Stimulated activated CD4-positive, alpha-beta T cell treated with anti-CD3 and anti-CD28 coated beads, TNF-alpha, amount 100 ng/mL, for 48 hours (primary cell): ENCODE results near the gene MFSD1.

Source experiments
- DNase-seq, 3 donors: peaks; one replicate each; pipeline ENCODE4 v3.0.0-alpha.2; 2020; ENCODE audit warnings: low read depth in 3 of 3

Gene MFSD1, protein sequence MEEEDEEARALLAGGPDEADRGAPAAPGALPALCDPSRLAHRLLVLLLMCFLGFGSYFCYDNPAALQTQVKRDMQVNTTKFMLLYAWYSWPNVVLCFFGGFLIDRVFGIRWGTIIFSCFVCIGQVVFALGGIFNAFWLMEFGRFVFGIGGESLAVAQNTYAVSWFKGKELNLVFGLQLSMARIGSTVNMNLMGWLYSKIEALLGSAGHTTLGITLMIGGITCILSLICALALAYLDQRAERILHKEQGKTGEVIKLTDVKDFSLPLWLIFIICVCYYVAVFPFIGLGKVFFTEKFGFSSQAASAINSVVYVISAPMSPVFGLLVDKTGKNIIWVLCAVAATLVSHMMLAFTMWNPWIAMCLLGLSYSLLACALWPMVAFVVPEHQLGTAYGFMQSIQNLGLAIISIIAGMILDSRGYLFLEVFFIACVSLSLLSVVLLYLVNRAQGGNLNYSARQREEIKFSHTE

DNA sequence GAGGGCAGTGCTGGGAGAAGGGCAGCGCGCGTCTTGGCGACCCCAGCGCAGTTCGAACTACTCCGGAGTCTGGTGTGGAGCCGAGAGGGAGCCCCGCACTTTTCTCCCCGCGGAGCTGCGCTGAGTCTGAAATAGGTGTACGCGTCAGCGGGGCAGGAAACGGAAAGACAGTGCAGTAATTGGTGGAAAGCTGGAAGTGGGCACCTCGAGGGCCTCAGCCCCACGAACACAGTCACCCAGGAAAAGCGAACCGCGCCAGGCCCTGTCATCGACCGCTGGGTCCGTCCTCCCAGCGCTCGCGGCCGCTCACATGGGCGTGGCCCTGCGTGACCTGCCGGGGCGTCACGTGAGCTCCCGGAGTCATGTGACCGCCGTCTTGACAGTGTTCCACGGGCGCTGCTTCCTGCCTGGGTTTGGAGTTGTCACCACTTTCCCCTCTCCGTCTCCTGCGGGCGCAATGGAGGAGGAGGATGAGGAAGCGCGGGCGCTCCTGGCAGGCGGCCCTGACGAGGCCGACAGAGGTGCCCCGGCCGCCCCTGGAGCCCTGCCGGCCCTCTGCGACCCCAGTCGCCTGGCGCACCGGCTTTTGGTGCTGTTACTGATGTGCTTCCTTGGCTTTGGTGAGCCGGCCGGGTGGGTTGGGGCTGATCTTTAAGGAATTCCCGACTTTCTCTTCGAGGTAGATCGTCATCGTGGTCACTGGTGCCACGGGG, at the start of gene MFSD1:
Gene MFSD1, plus strand, starts transcription at position 359 of the 713 bp plus-strand sequence. Its CDS starts 99 bp downstream, at position 458.
- peak; percentile 76 to 84 (median 84) for DNase-seq

DNA sequence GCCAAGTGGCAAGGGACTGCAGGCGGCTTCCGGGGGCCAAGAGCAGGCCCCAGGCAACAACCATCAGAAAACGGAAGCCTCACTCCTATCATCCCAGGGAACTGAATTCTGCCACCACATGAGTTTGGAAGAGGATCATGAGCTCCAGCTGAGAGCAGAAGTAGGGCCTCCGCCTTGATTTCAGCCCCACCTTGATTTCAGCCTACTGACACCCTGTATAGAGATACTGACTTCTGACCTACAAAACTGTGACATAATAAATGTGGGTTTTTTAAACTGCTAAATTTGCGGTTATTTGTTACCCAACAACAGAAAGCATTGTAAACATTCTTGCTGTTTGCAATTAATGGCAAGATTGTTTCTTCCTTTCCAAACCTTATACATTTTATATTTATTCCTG, 48.0 kb upstream of the MFSD1 start:
- DNase-seq: no peak

DNA sequence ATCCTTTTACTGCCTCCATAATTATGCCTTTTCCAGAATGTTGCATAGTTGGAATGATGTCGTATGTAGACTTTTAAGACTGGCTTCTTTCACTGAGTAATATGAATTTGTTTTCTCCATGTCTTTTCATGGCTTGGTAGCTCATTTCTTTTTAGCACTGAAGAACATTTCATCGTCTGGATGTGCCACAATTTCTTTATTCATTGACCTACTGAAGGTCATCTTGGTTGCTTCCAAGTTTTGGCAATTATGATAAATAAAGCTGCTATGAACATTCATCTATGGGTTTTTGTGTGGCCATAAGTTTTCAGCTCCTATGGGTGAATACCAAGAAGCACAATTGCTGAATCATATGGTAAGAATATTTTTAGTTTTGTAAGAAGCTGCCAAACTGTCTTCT, 46.4 kb upstream of the MFSD1 start:
- DNase-seq: no peak

DNA sequence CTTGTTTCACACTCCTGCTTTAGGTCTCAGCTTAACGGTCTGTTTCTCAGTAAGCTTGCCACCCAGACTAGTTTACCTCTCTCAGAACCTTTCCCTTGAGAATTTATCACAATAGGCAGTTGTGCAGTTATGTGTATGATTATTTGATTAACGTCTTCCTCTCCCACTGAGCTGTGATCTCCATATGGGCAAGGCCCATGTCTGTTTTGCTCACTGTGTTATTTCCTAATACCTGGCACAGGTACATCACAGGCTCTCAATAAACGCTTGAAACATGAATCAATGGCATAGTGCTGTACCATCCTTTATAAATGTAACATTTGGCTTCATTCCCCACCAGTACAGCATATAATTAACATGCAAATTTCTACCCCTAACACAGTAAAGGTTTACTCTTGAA, 40.5 kb upstream of the MFSD1 start:
- no peak for DNase-seq

- DNase-seq: no peak
Measured at GRCh38 chr3:158762701-158763100, 39.2 kb upstream of the MFSD1 start.

DNA sequence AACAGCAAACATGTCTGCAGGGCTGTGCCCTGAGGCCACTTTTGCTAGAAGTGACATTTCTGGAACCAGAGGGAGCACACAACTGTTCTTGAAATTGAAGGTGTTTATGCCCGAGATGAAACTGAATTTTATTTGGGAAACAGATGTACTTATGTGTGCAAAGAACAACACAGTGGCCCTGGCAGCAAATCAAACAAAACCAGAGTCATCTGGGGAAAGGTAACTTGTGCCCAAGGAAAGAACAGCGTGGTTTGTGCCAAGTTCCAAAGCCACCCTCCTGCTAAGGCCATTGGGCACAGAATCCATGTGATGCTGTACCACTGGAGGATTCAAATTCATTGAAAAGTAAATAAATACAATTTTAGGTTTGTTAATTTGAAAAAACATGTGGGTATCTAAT, 38.4 kb upstream of the MFSD1 start:
- no peak for DNase-seq

- DNase-seq: no peak
Measured at GRCh38 chr3:158765518-158766205, 36.2 kb upstream of the MFSD1 start.

DNA sequence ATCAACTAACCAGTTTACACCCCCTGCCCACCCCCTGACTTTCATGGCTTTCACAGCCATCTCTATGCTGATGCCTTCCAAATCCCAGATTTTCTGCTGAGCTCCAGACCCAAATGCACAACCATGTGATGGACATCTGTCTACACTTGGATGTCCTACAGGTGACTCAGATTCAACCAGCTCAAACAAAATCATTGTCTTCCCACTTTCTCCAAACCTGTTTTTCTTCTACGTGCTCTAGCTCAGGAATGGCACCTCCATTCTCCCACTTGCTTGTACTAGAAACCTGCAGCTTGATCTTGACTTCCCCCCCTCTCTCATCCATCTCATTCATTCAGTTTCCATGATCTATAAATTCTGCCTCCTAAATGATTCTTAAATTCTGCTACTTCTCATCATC, 35.5 kb upstream of the MFSD1 start:
- no peak for DNase-seq

DNA sequence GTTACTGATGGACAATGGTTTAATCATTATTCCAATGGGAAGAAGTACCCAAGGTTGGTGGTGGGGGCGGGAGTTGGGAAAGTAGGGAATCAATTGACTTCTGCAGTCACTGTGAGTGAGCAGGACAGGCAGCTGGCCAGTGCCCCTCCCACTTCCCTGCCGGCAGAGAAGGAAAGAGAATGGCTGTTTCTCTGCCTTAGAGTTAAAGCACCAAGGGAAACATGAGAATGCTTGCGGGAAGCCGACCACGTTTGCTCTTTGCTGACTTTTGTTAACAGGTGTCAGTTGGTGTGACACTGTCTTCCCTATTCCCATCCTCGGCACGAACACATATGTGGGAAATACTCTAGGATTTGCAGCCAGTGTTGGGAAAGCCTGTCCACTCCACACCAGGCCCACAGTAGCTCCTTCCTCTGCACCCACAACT, 33.5 kb upstream of the MFSD1 start:
- no peak for DNase-seq

DNA sequence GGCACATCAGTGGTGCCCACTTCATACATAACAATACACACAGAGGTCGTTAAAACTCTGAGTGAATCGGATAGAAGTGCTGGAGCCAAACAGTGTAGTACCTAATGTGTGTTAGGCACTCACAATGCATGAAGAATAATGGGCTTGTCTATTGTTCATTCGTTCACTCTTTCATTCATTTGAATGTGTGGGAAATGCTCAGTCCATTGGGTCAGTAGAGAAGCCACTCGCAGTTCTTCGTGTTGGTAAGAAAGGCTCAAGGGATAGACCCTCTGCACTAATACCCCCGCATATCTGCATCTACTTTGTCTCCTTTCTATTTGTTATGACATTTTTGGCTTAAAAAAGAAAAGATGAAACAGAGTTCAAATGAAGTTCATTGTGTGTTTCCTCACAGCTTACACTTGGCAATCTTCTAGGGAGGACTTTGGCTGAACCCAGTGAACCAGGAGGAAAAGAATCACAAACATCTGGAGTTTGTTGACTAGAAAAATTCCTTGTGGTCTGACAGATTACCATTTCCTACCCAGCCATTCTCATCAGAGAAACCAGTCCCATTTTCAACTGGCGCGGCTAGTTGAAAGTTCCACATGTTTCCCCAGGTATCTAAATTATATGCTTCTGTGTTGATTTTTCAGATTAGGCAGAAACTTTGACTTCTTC, 32.8 kb upstream of the MFSD1 start:
- DNase-seq: no peak

DNA sequence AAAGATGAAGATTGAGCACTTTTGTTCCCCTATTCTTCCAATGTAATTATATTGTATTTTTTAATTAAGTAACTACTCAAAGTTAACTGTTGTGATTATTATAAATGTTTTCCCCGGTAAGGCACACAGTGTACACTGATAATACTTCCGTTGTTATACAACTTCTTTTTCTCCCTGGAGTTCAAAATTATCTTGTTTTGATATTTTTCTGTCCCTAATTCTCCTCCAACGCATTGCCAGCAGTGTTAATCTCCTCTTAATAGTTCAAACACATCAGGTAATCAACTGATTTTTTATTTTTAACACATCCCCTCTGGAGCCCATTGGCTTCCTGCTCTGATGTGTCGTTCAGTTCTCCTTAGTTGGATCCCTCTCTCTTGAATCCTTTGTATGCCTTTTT, 32.3 kb upstream of the MFSD1 start:
- DNase-seq: no peak

DNA sequence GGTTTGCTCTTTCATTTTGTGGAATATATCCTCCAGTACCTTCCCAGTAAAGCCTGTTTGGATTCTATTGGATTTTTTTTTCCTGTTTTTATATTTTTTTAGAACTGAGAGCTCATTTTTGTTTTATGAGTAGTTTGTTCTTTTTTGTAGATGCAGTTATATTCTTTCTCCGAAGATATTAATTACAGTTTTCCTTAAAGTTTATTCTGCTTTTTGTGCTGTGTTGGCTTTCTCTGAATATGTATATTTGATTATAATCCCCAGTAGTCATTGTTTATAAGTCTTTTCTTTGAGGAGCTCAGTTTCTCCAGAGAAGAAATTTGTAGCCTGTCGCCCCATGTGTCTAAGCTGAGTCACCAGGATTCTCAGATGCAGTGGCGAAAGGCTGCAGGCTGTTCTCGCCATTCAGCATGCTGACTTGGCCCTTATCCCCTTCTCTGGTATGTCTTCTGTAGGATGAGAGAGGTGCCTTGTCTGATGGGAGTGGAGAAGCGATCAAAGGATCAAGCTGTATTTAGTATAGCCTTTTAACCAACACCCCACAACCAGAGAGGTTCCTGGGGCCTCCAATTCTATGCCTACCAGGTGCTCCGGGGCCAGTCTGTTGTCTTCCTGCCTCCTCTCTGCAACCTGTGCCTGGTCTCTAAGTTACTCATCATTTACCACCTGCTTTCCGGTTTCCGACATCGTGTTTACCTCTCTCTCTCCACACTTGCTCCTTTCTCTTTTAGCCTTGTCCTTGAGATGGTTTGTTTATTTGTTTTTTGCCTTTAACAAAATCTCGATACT, 31.7 kb upstream of the MFSD1 start:
- DNase-seq: no peak

DNA sequence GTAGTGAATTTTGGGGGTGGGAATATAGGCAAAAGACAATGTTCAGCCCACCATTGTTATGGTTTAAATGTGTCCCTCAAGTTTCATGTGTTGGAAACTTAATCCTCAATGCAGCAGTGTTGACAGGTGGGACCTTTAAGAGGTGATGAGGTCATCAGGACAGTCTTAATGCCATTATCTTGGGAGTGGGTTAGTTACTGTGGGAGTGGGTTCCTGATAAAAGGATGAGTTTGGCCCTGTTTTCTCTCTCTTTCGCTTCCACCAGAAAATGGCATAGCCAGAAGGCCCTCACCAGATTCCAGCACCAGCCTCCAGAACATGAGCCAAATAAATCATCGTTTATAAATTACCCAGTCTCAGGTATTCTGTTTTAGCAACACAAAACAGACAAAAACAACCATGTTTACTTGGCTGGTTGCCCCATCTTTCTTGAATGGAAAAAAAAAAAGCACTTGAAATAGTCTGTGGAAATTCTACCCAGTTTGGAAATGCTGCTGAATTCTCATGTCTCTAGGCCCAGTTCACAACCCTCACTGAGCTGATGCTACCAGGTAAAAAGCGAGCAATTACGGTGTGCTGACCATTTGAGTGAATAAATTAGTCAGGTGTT, 31.0 kb upstream of the MFSD1 start:
- DNase-seq: no peak

DNA sequence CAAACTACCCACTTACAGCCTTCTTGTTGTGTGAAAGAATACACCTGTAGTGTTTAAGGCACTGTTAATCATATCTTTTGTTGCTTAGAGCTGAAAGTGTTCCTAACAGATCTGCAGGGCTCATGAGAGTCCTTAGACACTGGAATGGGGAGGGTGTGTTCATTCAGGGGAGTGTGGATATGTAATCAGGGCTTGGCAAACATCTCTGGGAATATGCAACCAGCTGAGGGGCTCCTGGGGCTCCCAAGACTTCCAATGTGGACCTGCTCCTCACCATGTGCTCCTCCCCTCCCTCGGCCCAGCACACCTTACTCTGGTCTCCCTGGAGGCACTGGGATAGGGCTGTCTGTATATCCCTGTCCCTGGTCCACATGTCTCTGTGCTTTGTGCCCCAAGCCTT, 30.3 kb upstream of the MFSD1 start:
- no peak for DNase-seq

DNA sequence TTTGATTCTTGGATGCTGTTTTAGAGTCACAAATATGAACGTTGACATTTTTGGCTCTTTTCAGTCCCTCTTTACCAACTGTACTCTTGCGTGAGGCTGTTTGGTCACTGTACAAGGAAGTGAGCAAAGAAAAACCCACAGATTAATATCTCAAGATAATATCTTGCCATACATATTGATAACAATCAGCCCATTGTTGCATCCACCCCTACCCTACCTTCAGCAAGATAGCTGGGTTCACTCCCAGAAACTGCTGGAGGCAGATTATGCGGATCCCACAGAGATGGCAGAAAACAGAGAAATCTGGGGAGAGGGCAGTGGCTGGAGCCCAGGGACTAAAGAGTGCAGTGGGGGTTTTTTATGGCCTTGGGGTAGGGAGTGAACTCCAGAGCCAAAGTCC, 29.9 kb upstream of the MFSD1 start:
- no peak for DNase-seq

- no peak for DNase-seq
Measured at GRCh38 chr3:158773166-158773565, 28.7 kb upstream of the MFSD1 start.

DNA sequence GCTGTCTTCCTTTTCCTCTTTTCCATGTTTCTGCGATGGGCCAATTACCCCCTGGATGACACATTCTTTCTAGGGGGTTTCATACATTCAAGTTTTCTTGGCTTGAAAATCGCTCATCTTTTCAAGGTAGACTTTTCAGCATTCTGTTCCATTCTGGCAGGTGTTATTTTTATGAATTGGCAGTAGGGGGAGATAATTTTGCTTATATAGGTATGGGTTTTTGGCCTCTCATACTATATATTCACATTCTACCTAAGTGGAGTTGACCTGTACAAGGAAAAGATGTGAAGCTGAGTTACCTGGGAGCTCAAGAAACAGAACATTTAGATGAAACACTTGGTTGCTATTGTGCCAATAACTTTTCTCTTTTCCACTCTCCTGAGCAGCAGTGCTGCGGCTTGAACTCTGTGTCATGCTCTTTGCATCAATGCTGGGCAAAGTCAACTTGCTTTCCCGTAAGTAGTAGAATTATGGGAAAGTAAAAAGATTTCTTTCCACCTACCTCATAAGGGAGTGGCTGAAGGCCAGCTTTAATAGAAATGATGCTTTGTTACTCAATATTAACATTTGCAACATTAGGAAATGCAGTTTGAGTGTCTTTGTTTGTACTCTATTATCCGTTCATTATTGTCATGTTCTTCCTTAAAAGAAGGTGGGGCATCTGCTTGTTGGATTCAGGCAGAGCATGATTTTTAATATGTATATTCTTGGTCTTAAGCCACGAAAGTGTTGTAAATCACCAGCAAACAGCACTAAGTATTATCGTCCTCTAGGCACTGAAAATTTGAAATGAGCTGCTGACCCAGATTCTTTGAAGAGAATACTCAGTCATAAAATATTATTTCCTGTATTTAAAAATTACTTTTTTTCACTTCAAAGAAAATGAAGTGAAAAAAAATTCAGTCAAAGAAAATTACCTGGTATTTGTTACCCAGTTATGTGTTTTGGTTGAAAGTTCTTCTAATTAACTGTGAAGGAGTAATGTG, 27.7 kb upstream of the MFSD1 start:
- no peak for DNase-seq

- DNase-seq: no peak
Measured at GRCh38 chr3:158774965-158775364, 26.9 kb upstream of the MFSD1 start.
